PC-9 (cell line): ENCODE measurements around the gene NELL1.

Experiments
- CTCF ChIP-seq: fragments of 200-600 bp; sonication (generic); conservative IDR thresholded peaks from 2 replicates; pipeline ENCODE4 v1.6.1; 2017; ENCODE audit warnings: mixed run types, antibody characterized with exemption, mild to moderate bottlenecking, moderate library complexity
- EZH2 ChIP-seq: fragments of 200-600 bp; sonication (generic); IDR thresholded peaks from 2 replicates; pipeline ENCODE4 v1.8.0; 2017; ENCODE audit warnings: antibody characterized with exemption, low read depth

DNA sequence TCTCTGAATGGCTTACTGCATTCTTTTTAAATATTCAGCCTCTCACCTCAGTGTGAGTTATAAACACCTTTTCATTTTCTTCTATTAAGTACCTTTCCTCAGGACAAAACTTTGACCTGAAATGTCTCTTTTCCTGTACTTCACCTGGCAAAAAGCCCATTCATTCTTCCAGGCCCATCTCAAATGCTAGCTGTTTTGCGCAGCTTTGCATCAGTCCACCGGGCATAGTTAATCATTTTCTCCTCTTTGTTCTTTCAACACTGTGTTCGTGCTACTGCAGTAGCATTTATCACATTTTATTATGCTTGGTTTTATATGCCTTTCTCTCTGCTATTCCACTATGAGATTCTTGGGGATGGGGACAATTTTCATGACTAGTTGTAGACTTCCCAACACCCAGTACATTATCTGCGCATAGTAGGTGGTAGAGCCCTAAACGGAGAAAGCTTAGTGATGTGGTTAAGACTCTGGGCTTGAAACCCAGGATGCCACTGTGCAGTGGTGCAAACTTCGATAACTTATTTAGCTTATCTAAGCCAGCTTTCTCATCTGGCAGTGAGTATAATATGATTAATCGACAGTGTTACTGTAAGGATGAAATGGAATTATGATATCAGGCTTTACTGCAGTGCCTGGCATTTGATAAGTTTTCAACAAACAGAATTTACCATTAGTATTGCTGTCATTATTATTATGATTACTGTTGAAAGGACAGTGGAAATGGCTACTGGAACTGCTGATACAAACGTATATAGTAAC, 695.7 kb downstream of the NELL1 start:
- no peak for TF ChIP-seq CTCF
- TF ChIP-seq EZH2, result no peak
